Endothelial cell of umbilical vein (primary cell): ENCODE results near the gene SFXN3. TPM values are rescaled to one million over a fixed set of nuclear protein-coding genes. Genes with fewer than 3 reads are reported as not detected.
A peak's percentile ranks its signal among the peaks of the same experiment; 100 is the strongest.

Experiments used
- BruUV-seq: library from RNA; stranded (reverse); fragments of 400-500 nt; replicated peaks from 2 replicates; lab custom pipeline; 2021; lab: Mats Ljungman, UMichigan
- CTCF ChIA-PET: fragments of 300-600, 350-600 bp; sonication (Branson Sonifier 250); formaldehyde crosslinking; loops from one replicate; lab custom pipeline; 2021; ENCODE audit warnings: antibody characterized with exemption, inconsistent platforms; lab: Charles Lee
- POLR2A ChIA-PET: fragments of 300-600, 350-600 bp; sonication (Branson Sonifier 250); formaldehyde crosslinking; loops from one replicate; lab custom pipeline; 2021; ENCODE audit warnings: antibody characterized with exemption, inconsistent platforms; lab: Charles Lee
- DNase-seq: peaks from one replicate; pipeline ENCODE4 v3.0.0-alpha.2; 2011; ENCODE audit warnings: low read depth, low spot score
- FAIRE-seq: peaks from 2 replicates; lab custom pipeline; 2011; peaks lifted over from hg19 to GRCh38; lab: Jason Lieb, UNC
- H2AFZ ChIP-seq: 2 replicates; pipeline ENCODE4 v1.6.0; 2012; ENCODE audit warnings: low read depth, low read length, control low read depth, inconsistent platforms
- H3K27ac ChIP-seq: 2 replicates; pipeline ENCODE4 v1.5.1; 2011; ENCODE audit warnings: low read depth, mild to moderate bottlenecking, control low read depth, low read length, moderate library complexity; ENCODE audit not compliant: insufficient read depth
- H3K27me3 ChIP-seq, 2 experiments: 2 replicates each; pipeline versions ENCODE4 v1.6.0 to v1.6.1; 2011; ENCODE audit warnings: low read length in 2 of 2, mixed read lengths in 1 of 2; ENCODE audit not compliant: control insufficient read depth in 2 of 2, insufficient read depth in 2 of 2
- H3K36me3 ChIP-seq, 2 experiments: 2 replicates in 1 of 2; 3 replicates in 1 of 2; pipeline ENCODE4 v1.5.1; 2011; ENCODE audit warnings: low read length in 2 of 2, mild to moderate bottlenecking in 1 of 2, moderate library complexity in 1 of 2; ENCODE audit not compliant: control insufficient read depth in 2 of 2, insufficient read depth in 2 of 2; ENCODE audit errors: extremely low read depth in 1 of 2
- H3K4me1 ChIP-seq: 3 replicates; pipeline ENCODE4 v1.5.1; 2011; ENCODE audit warnings: mild to moderate bottlenecking, low read length; ENCODE audit not compliant: control insufficient read depth, insufficient read depth; ENCODE audit errors: extremely low read depth
- H3K4me2 ChIP-seq: 2 replicates; pipeline ENCODE4 v1.6.1; 2011; ENCODE audit warnings: low read length, control low read depth, mixed read lengths; ENCODE audit not compliant: insufficient read depth
- H3K4me3 ChIP-seq, 3 experiments: fragments of 200-600 bp in 1 of 3; sonication (generic), shearing (Covaris generic) in 1 of 3; replicated peaks in 1 of 3; 2 replicates each; pipeline ENCODE4 v1.5.1; 2011 to 2016; ENCODE audit warnings: control low read depth in 3 of 3, low read length in 3 of 3, mild to moderate bottlenecking in 2 of 3, inconsistent platforms in 1 of 3, low read depth in 1 of 3, moderate library complexity in 1 of 3; ENCODE audit not compliant: insufficient read depth in 1 of 3
- H3K79me2 ChIP-seq: 2 replicates; pipeline ENCODE4 v1.6.0; 2012; ENCODE audit warnings: low read length, inconsistent platforms; ENCODE audit not compliant: control insufficient read depth, insufficient read depth
- H3K9ac ChIP-seq: replicated peaks from 2 replicates; pipeline ENCODE3; 2011; ENCODE audit warnings: low read length, control low read depth; ENCODE audit not compliant: insufficient read depth; ENCODE audit errors: extremely low read depth
- H3K9me1 ChIP-seq: replicated peaks from 3 replicates; pipeline ENCODE4 v1.6.0; 2011; ENCODE audit warnings: mild to moderate bottlenecking, low read length; ENCODE audit not compliant: control insufficient read depth, insufficient read depth; ENCODE audit errors: extremely low read depth
- H3K9me3 ChIP-seq: replicated peaks from 2 replicates; pipeline ENCODE4 v1.5.1; 2012; ENCODE audit warnings: low read length, inconsistent platforms; ENCODE audit not compliant: control insufficient read depth, insufficient read depth
- H4K20me1 ChIP-seq: replicated peaks from 2 replicates; pipeline ENCODE3; 2011; ENCODE audit warnings: mild to moderate bottlenecking, low read length; ENCODE audit not compliant: control insufficient read depth, insufficient read depth; ENCODE audit errors: extremely low read depth
- EZH2 ChIP-seq: IDR thresholded peaks from 2 replicates; pipeline ENCODE4 v1.6.1; 2012; ENCODE audit warnings: borderline replicate concordance, low read depth, mild to moderate bottlenecking, moderate library complexity, low read length, inconsistent platforms; ENCODE audit not compliant: severe bottlenecking
- FOS ChIP-seq: IDR thresholded peaks from 2 replicates; pipeline ENCODE4 v1.6.1; 2011; ENCODE audit warnings: mild to moderate bottlenecking, low read length, moderate library complexity, borderline replicate concordance; ENCODE audit not compliant: insufficient read depth
- GATA2 ChIP-seq: IDR thresholded peaks from 2 replicates; pipeline ENCODE4 v1.7.0; 2011; ENCODE audit warnings: low read depth, mild to moderate bottlenecking, moderate library complexity, mixed read lengths, low read length; ENCODE audit not compliant: insufficient read length, insufficient read depth
- JUN ChIP-seq: IDR thresholded peaks from 2 replicates; pipeline ENCODE4 v1.6.1; 2011; ENCODE audit warnings: borderline replicate concordance, low read depth; ENCODE audit not compliant: insufficient read length, insufficient read depth
- MAX ChIP-seq: IDR thresholded peaks from 2 replicates; pipeline ENCODE4 v1.6.1; 2011; ENCODE audit not compliant: insufficient read depth, insufficient read length
- MYC ChIP-seq: IDR thresholded peaks from one replicate; pipeline ENCODE4 v1.6.1; 2011; ENCODE audit warnings: mild to moderate bottlenecking, low read depth, low read length
- POLR2A ChIP-seq: IDR thresholded peaks from 2 replicates; pipeline ENCODE4 v1.6.1; 2012; ENCODE audit warnings: low read depth, mild to moderate bottlenecking, control low read depth, low read length
- POLR2AphosphoS5 ChIP-seq: IDR thresholded peaks from 2 replicates; pipeline ENCODE4 v1.6.1; 2012; ENCODE audit warnings: low read depth, mild to moderate bottlenecking, control low read depth, low read length, moderate library complexity; ENCODE audit not compliant: insufficient read depth
- dilution Hi-C: fragments of 300-500 bp; cut with MboI; formaldehyde crosslinking; loops from one replicate; pipeline ENCODE4 v1.15.0; 2019; ENCODE audit warnings: low sequenced_read_pairs; ENCODE audit not compliant: extremely low pct_ligation_motif_present
- intact Hi-C: fragments of 100-400 bp; cut with micrococcal nuclease; formaldehyde crosslinking; loops from one replicate; pipeline ENCODE4 v1.10.0; 2022
- polyA plus RNA-seq, 4 experiments: library from polyadenylated mRNA; depleted of rRNA in 3 of 4; stranded (reverse) in 3 of 4; unstranded in 1 of 4; fragments of >200 nt; gene quantifications; 2 replicates each; pipeline versions ENCODE4 v1.2.1 to v1.2.3, GENCODE V29; 2011 to 2012; ENCODE audit warnings: missing spikeins in 1 of 4
- total RNA-seq: library from RNA; stranded (reverse); gene quantifications from 2 replicates; pipeline ENCODE4 v1.2.3, GENCODE V29; 2021
- TF ChIP-seq, protein P1 (sequence below), 2 donors: IDR thresholded peaks; 1 replicate in 1 of 2; 2 replicates in 1 of 2; pipeline ENCODE4 v1.5.1; 2011; ENCODE audit warnings: low read length in 2 of 2, mild to moderate bottlenecking in 2 of 2, moderate library complexity in 2 of 2, control low read depth in 1 of 2, inconsistent platforms in 1 of 2, low read depth in 1 of 2; ENCODE audit not compliant: insufficient read depth in 1 of 2; ENCODE audit errors: extremely low read depth in 1 of 2

SFXN3 gene
- total and polyA plus RNA-seq, 2 donors (not counting 3 experiments of a cell fraction or from before 2014, with no cell fraction given): 83.1 to 117 TPM

- FAIRE-seq: no peak
- H3K36me3 ChIP-seq: peaks cover 2 to 3% of the 10 kb centered on the region in 2 experiments
- TF ChIP-seq, protein P1, sequence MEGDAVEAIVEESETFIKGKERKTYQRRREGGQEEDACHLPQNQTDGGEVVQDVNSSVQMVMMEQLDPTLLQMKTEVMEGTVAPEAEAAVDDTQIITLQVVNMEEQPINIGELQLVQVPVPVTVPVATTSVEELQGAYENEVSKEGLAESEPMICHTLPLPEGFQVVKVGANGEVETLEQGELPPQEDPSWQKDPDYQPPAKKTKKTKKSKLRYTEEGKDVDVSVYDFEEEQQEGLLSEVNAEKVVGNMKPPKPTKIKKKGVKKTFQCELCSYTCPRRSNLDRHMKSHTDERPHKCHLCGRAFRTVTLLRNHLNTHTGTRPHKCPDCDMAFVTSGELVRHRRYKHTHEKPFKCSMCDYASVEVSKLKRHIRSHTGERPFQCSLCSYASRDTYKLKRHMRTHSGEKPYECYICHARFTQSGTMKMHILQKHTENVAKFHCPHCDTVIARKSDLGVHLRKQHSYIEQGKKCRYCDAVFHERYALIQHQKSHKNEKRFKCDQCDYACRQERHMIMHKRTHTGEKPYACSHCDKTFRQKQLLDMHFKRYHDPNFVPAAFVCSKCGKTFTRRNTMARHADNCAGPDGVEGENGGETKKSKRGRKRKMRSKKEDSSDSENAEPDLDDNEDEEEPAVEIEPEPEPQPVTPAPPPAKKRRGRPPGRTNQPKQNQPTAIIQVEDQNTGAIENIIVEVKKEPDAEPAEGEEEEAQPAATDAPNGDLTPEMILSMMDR (IDR thresholded peaks at IDR 0.05; ENCODE audit: extremely low read depth in 1 of 2, insufficient read depth in 1 of 2, low read depth in 1 of 2, low read length in 2 of 2): no peak
- TF ChIP-seq MYC (no peak), MAX (no peak), EZH2 (no peak), GATA2 (no peak), JUN (no peak), FOS (no peak), POLR2AphosphoS5 (no peak), POLR2A (no peak)
- H4K20me1 ChIP-seq: no peaks in the 10 kb centered on the region
- peak overlapping the region; percentile 45 to 52 (median 49) for H3K4me3 ChIP-seq
- H3K4me1 ChIP-seq: peaks cover 29% of the 10 kb centered on the region
- BruUV-seq: no TSS peak
- intact Hi-C loops: no loop called here
- H3K27ac ChIP-seq: no peak overlapping the region
- H3K79me2 ChIP-seq: peaks cover 17% of the 10 kb centered on the region
- H2AFZ ChIP-seq: peak overlapping the region; percentile 87
- no peak for DNase-seq
- no peaks in the 10 kb centered on the region for H3K9me3 ChIP-seq
- CTCF ChIA-PET: interaction anchor here (0.5 to 12.6 kb wide), 7 partner anchors 9 to 145 kb away, joined by 4 to 254 read pairs (median 15); partner anchors contain the start of genes MRPL43, PDZD7, SEMA4G and SFXN3
- dilution Hi-C loops: no loop called here
- H3K4me2 ChIP-seq: peak overlapping the region; percentile 6
- H3K9me1 ChIP-seq: no peaks in the 10 kb centered on the region
- no peaks in the 10 kb centered on the region for H3K27me3 ChIP-seq
- POLR2A ChIA-PET: no interaction called here
- peak overlapping the region; percentile 28 for H3K9ac ChIP-seq
Measured at GRCh38 chr10:100996678-100997359, 34.2 kb upstream of the SFXN3 start.
